H1 (cell line): ENCODE data around the gene SGSH.

ENCODE experiments used
- CEBPB ChIP-seq: IDR thresholded peaks from 2 replicates; pipeline ENCODE4 v1.6.1; 2012; ENCODE audit warnings: low read depth, low read length
- CHD1 ChIP-seq: IDR thresholded peaks from 2 replicates; pipeline ENCODE4 v1.6.1; 2012; ENCODE audit warnings: low read depth, low read length, improper control_type of control experiment
- EZH2 ChIP-seq: fragments of 200-600 bp; sonication (generic); IDR thresholded peaks from 2 replicates; pipeline ENCODE4 v1.7.1; 2012; ENCODE audit warnings: low read depth, mild to moderate bottlenecking, moderate library complexity, low read length, inconsistent platforms; ENCODE audit not compliant: severe bottlenecking
- HDAC2 ChIP-seq, 2 experiments: fragments of 300-600 bp in 1 of 2; sonication (generic) in 1 of 2; IDR thresholded peaks; 2 replicates each; pipeline ENCODE4 v1.6.1; 2011 to 2012; ENCODE audit warnings: low read depth in 2 of 2, low read length in 2 of 2, mild to moderate bottlenecking in 2 of 2, moderate library complexity in 2 of 2, borderline replicate concordance in 1 of 2, inconsistent platforms in 1 of 2
- POLR2A ChIP-seq, 2 experiments: IDR thresholded peaks; 1 replicate in 1 of 2; 2 replicates in 1 of 2; pipeline ENCODE4 v1.6.1; 2011; ENCODE audit warnings: low read depth in 2 of 2, low read length in 2 of 2, mild to moderate bottlenecking in 2 of 2; ENCODE audit errors: control extremely low read depth in 1 of 2
- POLR2AphosphoS5 ChIP-seq: IDR thresholded peaks from 2 replicates; pipeline ENCODE4 v1.6.1; 2011; ENCODE audit warnings: low read depth, low read length
- RAD21 ChIP-seq, 2 experiments: IDR thresholded peaks in 1 of 2; conservative IDR thresholded peaks in 1 of 2; 2 replicates each; pipeline ENCODE4 v1.6.1; 2011; ENCODE audit warnings: low read depth in 2 of 2, low read length in 2 of 2, improper control_type of control experiment in 1 of 2, inconsistent platforms in 1 of 2, mild to moderate bottlenecking in 1 of 2, moderate library complexity in 1 of 2
- TAF1 ChIP-seq: IDR thresholded peaks from 2 replicates; pipeline ENCODE4 v1.6.1; 2011; ENCODE audit warnings: mild to moderate bottlenecking, low read depth, low read length
- TF ChIP-seq, protein P1 (sequence below), 3 experiments: IDR thresholded peaks; 1 replicate in 2 of 3; 2 replicates in 1 of 3; pipeline versions ENCODE4 v1.5.1 to v1.6.1; 2011; ENCODE audit warnings: low read length in 3 of 3, mild to moderate bottlenecking in 3 of 3, inconsistent platforms in 2 of 3, low read depth in 1 of 3, moderate library complexity in 1 of 3; ENCODE audit not compliant: insufficient read depth in 1 of 3; ENCODE audit errors: control extremely low read depth in 1 of 3

DNA sequence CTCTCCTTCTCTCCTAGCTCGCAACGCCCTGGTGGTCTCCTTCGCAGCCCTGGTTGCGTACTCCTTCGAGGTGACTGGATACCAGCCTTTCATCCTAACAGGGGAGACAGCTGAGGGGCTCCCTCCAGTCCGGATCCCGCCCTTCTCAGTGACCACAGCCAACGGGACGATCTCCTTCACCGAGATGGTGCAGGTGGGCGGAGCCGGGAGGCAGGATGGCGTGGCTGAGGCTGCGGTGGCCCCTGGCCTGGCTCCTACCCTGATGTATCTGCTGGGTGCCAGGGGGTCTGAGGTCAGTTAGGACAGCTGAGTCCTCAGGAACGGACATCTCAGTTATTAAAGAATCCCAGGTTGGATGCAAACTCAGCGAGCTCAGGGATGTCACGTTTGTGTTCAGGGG is 16.8 kb upstream of the SGSH start:
- no peak for TF ChIP-seq POLR2AphosphoS5
- TF ChIP-seq, protein P1, sequence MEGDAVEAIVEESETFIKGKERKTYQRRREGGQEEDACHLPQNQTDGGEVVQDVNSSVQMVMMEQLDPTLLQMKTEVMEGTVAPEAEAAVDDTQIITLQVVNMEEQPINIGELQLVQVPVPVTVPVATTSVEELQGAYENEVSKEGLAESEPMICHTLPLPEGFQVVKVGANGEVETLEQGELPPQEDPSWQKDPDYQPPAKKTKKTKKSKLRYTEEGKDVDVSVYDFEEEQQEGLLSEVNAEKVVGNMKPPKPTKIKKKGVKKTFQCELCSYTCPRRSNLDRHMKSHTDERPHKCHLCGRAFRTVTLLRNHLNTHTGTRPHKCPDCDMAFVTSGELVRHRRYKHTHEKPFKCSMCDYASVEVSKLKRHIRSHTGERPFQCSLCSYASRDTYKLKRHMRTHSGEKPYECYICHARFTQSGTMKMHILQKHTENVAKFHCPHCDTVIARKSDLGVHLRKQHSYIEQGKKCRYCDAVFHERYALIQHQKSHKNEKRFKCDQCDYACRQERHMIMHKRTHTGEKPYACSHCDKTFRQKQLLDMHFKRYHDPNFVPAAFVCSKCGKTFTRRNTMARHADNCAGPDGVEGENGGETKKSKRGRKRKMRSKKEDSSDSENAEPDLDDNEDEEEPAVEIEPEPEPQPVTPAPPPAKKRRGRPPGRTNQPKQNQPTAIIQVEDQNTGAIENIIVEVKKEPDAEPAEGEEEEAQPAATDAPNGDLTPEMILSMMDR (IDR thresholded peaks at IDR 0.05; ENCODE audit: control extremely low read depth in 1 of 3, insufficient read depth in 1 of 3, low read depth in 1 of 3, low read length in 3 of 3): no peak
- TF ChIP-seq POLR2A (IDR thresholded peaks at IDR 0.05; ENCODE audit: control extremely low read depth in 1 of 2, low read depth in 2 of 2, low read length in 2 of 2): no peak
- TF ChIP-seq EZH2: no peak
- TF ChIP-seq CEBPB: no peak
- TF ChIP-seq CHD1: no peak
- TF ChIP-seq HDAC2 (IDR thresholded peaks at IDR 0.05; ENCODE audit: borderline replicate concordance in 1 of 2, low read depth in 2 of 2, low read length in 2 of 2): no peak
- no peak for TF ChIP-seq TAF1
- no peak for TF ChIP-seq RAD21 (IDR thresholded peaks at IDR 0.05 in 1 of 2, conservative IDR thresholded peaks at IDR 0.05 in 1 of 2; ENCODE audit: low read depth in 2 of 2, low read length in 2 of 2)
